Measurements from ENCODE around the gene ZNF428. TPM values are rescaled to one million over a fixed set of nuclear protein-coding genes. Genes with fewer than 3 reads are reported as not detected.

Gene ZNF428
- total and polyA plus RNA-seq, 2 of the 8 experiments (the other 6 are each of a cell fraction or from before 2014, with no cell fraction given): 7.8 to 16.7 TPM

- TF ChIP-seq EP300 (IDR thresholded peaks at IDR 0.05; ENCODE audit: borderline replicate concordance in 1 of 2, low read depth in 2 of 2, low read length in 2 of 2): no peak
- TF ChIP-seq SAP30 (IDR thresholded peaks at IDR 0.05; ENCODE audit: insufficient read depth, insufficient replicate concordance, low read length): no peak
- TF ChIP-seq BCL11A (IDR thresholded peaks at IDR 0.05; ENCODE audit: low read depth in 2 of 2, low read length in 2 of 2): no peak
- TF ChIP-seq CBX5 (IDR thresholded peaks at IDR 0.05; ENCODE audit: low read depth, low read length): no peak
These were observed 12.7 kb downstream of the ZNF428 start (continued) for GRCh38 chr19:43606569-43607229.
